Measurements from ENCODE around the gene FAM187B. TPM values are rescaled to one million over a fixed set of nuclear protein-coding genes. Genes with fewer than 3 reads are reported as not detected.

FAM187B gene
- total and polyA plus RNA-seq, 2 donors (not counting 1 experiment from before 2014, with no cell fraction given): 0.25 TPM; not detected in 1

- TF ChIP-seq EZH2 (IDR thresholded peaks at IDR 0.05; ENCODE audit: borderline replicate concordance, insufficient read depth, low read depth, low read length, poor library complexity, severe bottlenecking) (no peak), CTCF (IDR thresholded peaks at IDR 0.05) (no peak)
- ATAC-seq (ENCODE audit: low read depth) (peak; percentile 37), DNase-seq (peak; percentile 83)
- no peaks in the 10 kb centered on the region for H3K36me3 ChIP-seq (replicated peaks in 1 of 2; ENCODE audit: control extremely low read depth in 1 of 2, control insufficient read depth in 1 of 2, extremely low read depth in 1 of 2, insufficient read depth in 2 of 2, low read length in 1 of 2)
- H4K20me1 ChIP-seq (ENCODE audit: control insufficient read depth, insufficient read depth, low read length, poor library complexity, severe bottlenecking): no peaks in the 10 kb centered on the region
- peak overlapping the region; percentile 58 for H3K4me2 ChIP-seq (replicated peaks; ENCODE audit: low read depth, low read length, poor library complexity, severe bottlenecking)
- peak overlapping the region; percentile 82 for H3K4me3 Mint-ChIP-seq
- no peaks in the 10 kb centered on the region for H3K27me3 ChIP-seq (replicated peaks in 1 of 4; ENCODE audit: control extremely low read depth in 1 of 4, control insufficient read depth in 3 of 4, insufficient read depth in 4 of 4, low read length in 3 of 4)
- H3K9me3 ChIP-seq (ENCODE audit: control extremely low read depth in 1 of 3, control insufficient read depth in 2 of 3, insufficient read depth in 1 of 3, low read length in 2 of 3): peaks cover 0 to 10% (median 3%) of the 10 kb centered on the region in 3 donors
- H3K4me3 ChIP-seq (ENCODE audit: control extremely low read depth in 1 of 5, extremely low read depth in 1 of 5, insufficient read depth in 1 of 5, low read depth in 2 of 5, low read length in 4 of 5): peak overlapping the region in 2 of 5 experiments; percentile 15 to 30
- WGBS (ENCODE audit: insufficient coverage): 15% methylated on average over 5 of the region's 7 CpGs
- H3K27ac ChIP-seq (ENCODE audit: low read length in 2 of 2): peak overlapping the region; percentile 93 to 99
- H3K27me3 Mint-ChIP-seq: no peaks in the 10 kb centered on the region
- H3K9ac ChIP-seq (ENCODE audit: low read length): peak overlapping the region; percentile 55
- CTCF ChIA-PET: interaction anchor here (0.9 to 3.4 kb wide), 8 partner anchors 12 to 76 kb away, joined by 3 to 13 read pairs (median 6); partner anchors contain the start of genes FXYD5, FXYD7 and LGI4
- intact Hi-C loops (cut with micrococcal nuclease): loop anchor here (5.0 kb wide), 2 partner anchors 111 to 136 kb away; partner anchors contain the start of gene FFAR1
- H3K9me3 Mint-ChIP-seq (ENCODE audit: insufficient read depth): peaks cover 2% of the 10 kb centered on the region
- H3K79me2 ChIP-seq (ENCODE audit: control insufficient read depth, insufficient read depth, low read length): no peaks in the 10 kb centered on the region
- peaks cover 76% of the 10 kb centered on the region for H3K4me1 Mint-ChIP-seq
- POLR2A ChIA-PET: interaction anchor here (0.5 to 2.5 kb wide), 8 partner anchors 24 to 70 kb away, joined by 3 to 18 read pairs (median 8); partner anchors contain the start of genes FXYD5 and FXYD7
- no peak overlapping the region for H2AFZ ChIP-seq (ENCODE audit: insufficient read depth, low read depth, low read length, poor library complexity, severe bottlenecking)
- H3K27ac Mint-ChIP-seq: peak overlapping the region; percentile 98
- peaks cover 95 to 98% of the 10 kb centered on the region in 2 donors for H3K4me1 ChIP-seq (ENCODE audit: control insufficient read depth in 2 of 2, insufficient read depth in 2 of 2, low read length in 2 of 2)
Observed at GRCh38 chr19:35211545-35212230, 16.9 kb downstream of the FAM187B start.

- Histone ChIP-seq H3K4me1 (ENCODE audit: control insufficient read depth in 2 of 2, insufficient read depth in 2 of 2, low read length in 2 of 2) (peaks cover 95 to 98% of the 10 kb centered on the region in 2 donors), H2AFZ (ENCODE audit: insufficient read depth, low read depth, low read length, poor library complexity, severe bottlenecking) (no peak overlapping the region), H3K4me3 (ENCODE audit: control extremely low read depth in 1 of 5, extremely low read depth in 1 of 5, insufficient read depth in 1 of 5, low read depth in 2 of 5, low read length in 4 of 5) (no peak overlapping the region), H3K4me2 (replicated peaks; ENCODE audit: low read depth, low read length, poor library complexity, severe bottlenecking) (no peak overlapping the region), H3K36me3 (replicated peaks in 1 of 2; ENCODE audit: control extremely low read depth in 1 of 2, control insufficient read depth in 1 of 2, extremely low read depth in 1 of 2, insufficient read depth in 2 of 2, low read length in 1 of 2) (no peaks in the 10 kb centered on the region), H3K27me3 (replicated peaks in 1 of 4; ENCODE audit: control extremely low read depth in 1 of 4, control insufficient read depth in 3 of 4, insufficient read depth in 4 of 4, low read length in 3 of 4) (no peaks in the 10 kb centered on the region), H3K9ac (ENCODE audit: low read length) (no peak overlapping the region), H3K27ac (ENCODE audit: low read length in 2 of 2) (peak overlapping the region; percentile 93 to 99), H3K79me2 (ENCODE audit: control insufficient read depth, insufficient read depth, low read length) (no peaks in the 10 kb centered on the region), H3K9me3 (ENCODE audit: control extremely low read depth in 1 of 3, control insufficient read depth in 2 of 3, insufficient read depth in 1 of 3, low read length in 2 of 3) (peaks cover 0 to 10% (median 3%) of the 10 kb centered on the region in 3 donors), H4K20me1 (ENCODE audit: control insufficient read depth, insufficient read depth, low read length, poor library complexity, severe bottlenecking) (no peaks in the 10 kb centered on the region)
- CTCF ChIA-PET: interaction anchor here (1.6 kb wide), 1 partner anchor 10 kb away, joined by 4 read pairs; no protein-coding TSS in a partner anchor
- Mint-ChIP-seq H3K4me3 (peak overlapping the region; percentile 17), H3K27me3 (no peaks in the 10 kb centered on the region), H3K27ac (peak overlapping the region; percentile 88), H3K4me1 (peaks cover 75% of the 10 kb centered on the region), H3K9me3 (ENCODE audit: insufficient read depth) (no peaks in the 10 kb centered on the region)
- DNase-seq (no peak), ATAC-seq (ENCODE audit: low read depth) (no peak)
- TF ChIP-seq CTCF (IDR thresholded peaks at IDR 0.05) (no peak), EZH2 (IDR thresholded peaks at IDR 0.05; ENCODE audit: borderline replicate concordance, insufficient read depth, low read depth, low read length, poor library complexity, severe bottlenecking) (no peak)
- POLR2A ChIA-PET: interaction anchor here (0.7 to 2.5 kb wide), 2 partner anchors 28 to 68 kb away, joined by 3 to 9 read pairs; no protein-coding TSS in a partner anchor
- intact Hi-C loops (cut with micrococcal nuclease): loop anchor here (5.0 kb wide), 2 partner anchors 113 to 138 kb away; partner anchors contain the start of gene FFAR1
- WGBS (ENCODE audit: insufficient coverage): 100% methylated on average over 1 of the region's 4 CpGs
Observed at GRCh38 chr19:35209646-35210045, 18.9 kb downstream of the FAM187B start.

Measured in B cell (primary cell).